Ishikawa (cell line): ENCODE results near the gene A4GALT.

Source experiments
- CEBPB ChIP-seq: IDR thresholded peaks from 2 replicates; pipeline ENCODE4 v1.6.1; 2012
- CREB1 ChIP-seq: IDR thresholded peaks from 2 replicates; pipeline ENCODE4 v1.6.1; 2012; ENCODE audit warnings: low read depth
- EGR1 ChIP-seq: IDR thresholded peaks from 2 replicates; pipeline ENCODE4 v1.6.1; 2012
- EP300 ChIP-seq: IDR thresholded peaks from 2 replicates; pipeline ENCODE4 v1.6.1; 2012; ENCODE audit warnings: borderline replicate concordance
- FOXM1 ChIP-seq: IDR thresholded peaks from 2 replicates; pipeline ENCODE4 v1.6.1; 2012; ENCODE audit warnings: low read depth, borderline replicate concordance
- MAX ChIP-seq: IDR thresholded peaks from 2 replicates; pipeline ENCODE4 v1.6.1; 2012
- NFIC ChIP-seq: IDR thresholded peaks from 2 replicates; pipeline ENCODE4 v1.6.1; 2012
- RAD21 ChIP-seq: IDR thresholded peaks from 2 replicates; pipeline ENCODE4 v1.6.1; 2012; ENCODE audit warnings: low read depth
- TAF1 ChIP-seq: IDR thresholded peaks from 2 replicates; pipeline ENCODE4 v1.6.1; 2012; ENCODE audit warnings: low read depth, mild to moderate bottlenecking
- TCF12 ChIP-seq: IDR thresholded peaks from 2 replicates; pipeline ENCODE4 v1.6.1; 2012; ENCODE audit warnings: low read depth
- TEAD4 ChIP-seq: IDR thresholded peaks from 2 replicates; pipeline ENCODE4 v1.6.1; 2012
- USF1 ChIP-seq: IDR thresholded peaks from 2 replicates; pipeline ENCODE4 v1.6.1; 2012
- YY1 ChIP-seq: IDR thresholded peaks from 2 replicates; pipeline ENCODE4 v1.6.1; 2012; ENCODE audit warnings: low read depth
- ZBTB7A ChIP-seq: IDR thresholded peaks from 2 replicates; pipeline ENCODE4 v1.6.1; 2012; ENCODE audit warnings: low read depth
- TF ChIP-seq, protein P1 (sequence below): IDR thresholded peaks from 2 replicates; pipeline ENCODE4 v1.6.1; 2012; ENCODE audit warnings: low read depth, mild to moderate bottlenecking

Gene A4GALT

GRCh38 chr22:42747701-42748513 lies 27.2 kb upstream of the A4GALT start:
- TF ChIP-seq FOXM1 (no peak), YY1 (no peak), NFIC (no peak), CREB1 (no peak)
- TF ChIP-seq, protein P1, sequence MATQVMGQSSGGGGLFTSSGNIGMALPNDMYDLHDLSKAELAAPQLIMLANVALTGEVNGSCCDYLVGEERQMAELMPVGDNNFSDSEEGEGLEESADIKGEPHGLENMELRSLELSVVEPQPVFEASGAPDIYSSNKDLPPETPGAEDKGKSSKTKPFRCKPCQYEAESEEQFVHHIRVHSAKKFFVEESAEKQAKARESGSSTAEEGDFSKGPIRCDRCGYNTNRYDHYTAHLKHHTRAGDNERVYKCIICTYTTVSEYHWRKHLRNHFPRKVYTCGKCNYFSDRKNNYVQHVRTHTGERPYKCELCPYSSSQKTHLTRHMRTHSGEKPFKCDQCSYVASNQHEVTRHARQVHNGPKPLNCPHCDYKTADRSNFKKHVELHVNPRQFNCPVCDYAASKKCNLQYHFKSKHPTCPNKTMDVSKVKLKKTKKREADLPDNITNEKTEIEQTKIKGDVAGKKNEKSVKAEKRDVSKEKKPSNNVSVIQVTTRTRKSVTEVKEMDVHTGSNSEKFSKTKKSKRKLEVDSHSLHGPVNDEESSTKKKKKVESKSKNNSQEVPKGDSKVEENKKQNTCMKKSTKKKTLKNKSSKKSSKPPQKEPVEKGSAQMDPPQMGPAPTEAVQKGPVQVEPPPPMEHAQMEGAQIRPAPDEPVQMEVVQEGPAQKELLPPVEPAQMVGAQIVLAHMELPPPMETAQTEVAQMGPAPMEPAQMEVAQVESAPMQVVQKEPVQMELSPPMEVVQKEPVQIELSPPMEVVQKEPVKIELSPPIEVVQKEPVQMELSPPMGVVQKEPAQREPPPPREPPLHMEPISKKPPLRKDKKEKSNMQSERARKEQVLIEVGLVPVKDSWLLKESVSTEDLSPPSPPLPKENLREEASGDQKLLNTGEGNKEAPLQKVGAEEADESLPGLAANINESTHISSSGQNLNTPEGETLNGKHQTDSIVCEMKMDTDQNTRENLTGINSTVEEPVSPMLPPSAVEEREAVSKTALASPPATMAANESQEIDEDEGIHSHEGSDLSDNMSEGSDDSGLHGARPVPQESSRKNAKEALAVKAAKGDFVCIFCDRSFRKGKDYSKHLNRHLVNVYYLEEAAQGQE, result no peak

DNA sequence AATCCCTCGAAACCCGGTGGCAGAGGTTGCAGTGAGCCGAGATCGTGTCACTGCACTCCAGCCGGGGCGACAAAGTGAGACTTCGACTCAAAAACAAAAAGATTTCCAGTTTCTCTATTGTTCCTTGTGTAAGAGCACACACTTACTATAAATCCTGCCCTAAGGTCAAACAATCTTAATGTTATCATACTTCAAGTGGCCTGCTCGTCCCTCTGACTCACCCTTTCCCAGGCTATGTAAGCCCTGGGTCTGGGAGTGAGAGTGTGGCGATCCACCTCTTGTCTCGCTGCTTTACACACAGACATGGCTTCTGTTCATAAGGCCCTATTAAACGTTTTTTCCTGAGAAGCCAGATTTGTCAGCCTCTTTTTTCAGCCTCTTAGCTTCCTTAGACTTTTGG lies 24.4 kb upstream of the A4GALT start:
- TF ChIP-seq RAD21 (no peak), USF1 (no peak), EP300 (no peak), CEBPB (no peak), TCF12 (no peak), ZBTB7A (no peak), TEAD4 (no peak), EGR1 (no peak), TAF1 (no peak), NFIC (no peak), MAX (no peak), FOXM1 (no peak), YY1 (no peak), CREB1 (no peak)
- TF ChIP-seq, protein P1, result no peak

GRCh38 chr22:42743501-42743991 lies 22.9 kb upstream of the A4GALT start:
- TF ChIP-seq NFIC, result no peak
- TF ChIP-seq RAD21, result no peak
- TF ChIP-seq YY1, result no peak
- TF ChIP-seq EP300, result no peak
- TF ChIP-seq MAX, result no peak
- no peak for TF ChIP-seq TAF1
- TF ChIP-seq ZBTB7A, result no peak
- no peak for TF ChIP-seq CEBPB
- TF ChIP-seq USF1, result no peak
- TF ChIP-seq CREB1, result no peak

- no peak for TF ChIP-seq NFIC
- no peak for TF ChIP-seq ZBTB7A
- TF ChIP-seq CREB1, result no peak
- TF ChIP-seq, protein P1, result no peak
- TF ChIP-seq CEBPB, result no peak
- no peak for TF ChIP-seq FOXM1
- no peak for TF ChIP-seq EGR1
- no peak for TF ChIP-seq TAF1
- no peak for TF ChIP-seq YY1
- no peak for TF ChIP-seq TEAD4
- no peak for TF ChIP-seq TCF12
- no peak for TF ChIP-seq MAX
- TF ChIP-seq USF1, result no peak
- no peak for TF ChIP-seq RAD21
- no peak for TF ChIP-seq EP300
Observed at GRCh38 chr22:42742940-42743339, 22.3 kb upstream of the A4GALT start.
